Testis (tissue), 2 donors: ENCODE data around the gene KRTAP21-1.

Experiments
- POLR2A ChIP-seq: fragments of 450-650 bp; IDR thresholded peaks from one replicate; pipeline ENCODE4 v1.6.1; 2017; ENCODE audit warnings: antibody characterized with exemption, mild to moderate bottlenecking, moderate library complexity
- TF ChIP-seq, protein P1 (sequence below), 3 experiments: fragments of 450-650 bp in 2 of 3; fragments of 200-600 bp in 1 of 3; sonication (generic) in 1 of 3; IDR thresholded peaks; one replicate each; pipeline ENCODE4 v1.5.1; 2016 to 2019; ENCODE audit warnings: antibody characterized with exemption in 3 of 3, mild to moderate bottlenecking in 2 of 3, moderate library complexity in 1 of 3

DNA sequence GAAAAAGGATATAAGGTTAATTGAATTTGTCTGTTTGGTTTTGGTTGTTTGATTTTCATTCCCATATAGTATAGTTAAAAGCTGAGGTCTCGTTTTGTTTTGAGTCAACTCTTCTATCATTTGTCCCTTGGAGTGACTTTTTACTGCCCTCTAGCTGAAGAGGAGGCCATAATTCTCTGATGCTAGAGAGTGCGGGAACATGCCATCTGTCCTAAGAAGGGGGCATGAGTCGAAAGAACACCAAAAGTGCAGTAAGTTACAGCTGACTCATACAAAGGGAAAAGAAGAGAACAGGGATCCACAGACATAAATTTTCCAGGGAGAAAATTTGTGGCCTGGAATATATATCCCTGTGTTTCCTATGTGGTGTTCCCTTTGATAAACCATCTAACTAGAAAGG, 40.8 kb downstream of the KRTAP21-1 start:
- TF ChIP-seq, protein P1, sequence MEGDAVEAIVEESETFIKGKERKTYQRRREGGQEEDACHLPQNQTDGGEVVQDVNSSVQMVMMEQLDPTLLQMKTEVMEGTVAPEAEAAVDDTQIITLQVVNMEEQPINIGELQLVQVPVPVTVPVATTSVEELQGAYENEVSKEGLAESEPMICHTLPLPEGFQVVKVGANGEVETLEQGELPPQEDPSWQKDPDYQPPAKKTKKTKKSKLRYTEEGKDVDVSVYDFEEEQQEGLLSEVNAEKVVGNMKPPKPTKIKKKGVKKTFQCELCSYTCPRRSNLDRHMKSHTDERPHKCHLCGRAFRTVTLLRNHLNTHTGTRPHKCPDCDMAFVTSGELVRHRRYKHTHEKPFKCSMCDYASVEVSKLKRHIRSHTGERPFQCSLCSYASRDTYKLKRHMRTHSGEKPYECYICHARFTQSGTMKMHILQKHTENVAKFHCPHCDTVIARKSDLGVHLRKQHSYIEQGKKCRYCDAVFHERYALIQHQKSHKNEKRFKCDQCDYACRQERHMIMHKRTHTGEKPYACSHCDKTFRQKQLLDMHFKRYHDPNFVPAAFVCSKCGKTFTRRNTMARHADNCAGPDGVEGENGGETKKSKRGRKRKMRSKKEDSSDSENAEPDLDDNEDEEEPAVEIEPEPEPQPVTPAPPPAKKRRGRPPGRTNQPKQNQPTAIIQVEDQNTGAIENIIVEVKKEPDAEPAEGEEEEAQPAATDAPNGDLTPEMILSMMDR (IDR thresholded peaks at IDR 0.05) = no peak
- TF ChIP-seq POLR2A = no peak
